ENCODE measurements around the gene PELI2. TPM values are rescaled to one million over a fixed set of nuclear protein-coding genes. Genes with fewer than 3 reads are reported as not detected.

PELI2 gene
- total RNA-seq, 1 donor from 2014 or later = 27.2 TPM

DNA sequence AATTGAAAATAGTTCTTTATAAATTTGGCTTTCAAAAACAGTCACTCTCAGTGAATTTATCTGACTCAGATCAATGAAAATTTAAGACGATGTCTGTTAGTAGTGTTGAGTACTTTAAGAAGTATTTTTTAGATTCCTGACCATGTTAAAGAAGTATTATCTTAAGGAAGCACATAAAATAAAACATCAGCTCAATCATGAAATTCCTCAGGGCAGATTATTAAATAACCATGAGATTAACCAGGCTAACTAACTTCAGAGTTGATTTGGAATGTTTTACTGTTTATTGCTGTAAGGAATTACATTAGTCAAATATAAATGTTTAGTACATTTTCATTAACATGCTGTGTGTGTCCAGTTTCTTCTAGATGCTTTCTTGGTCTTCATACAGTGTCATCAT lies 160.2 kb downstream of the PELI2 start:
- H3K4me3 Mint-ChIP-seq = no peak overlapping the region
- H3K27me3 Mint-ChIP-seq (ENCODE audit: insufficient read depth, low read depth) = peaks cover 2% of the 10 kb centered on the region
- Histone ChIP-seq H2AFZ (replicated peaks) (no peak overlapping the region), H3K9ac (no peak overlapping the region), H3K4me2 (no peak overlapping the region), H3K27ac (no peak overlapping the region), H3K4me3 (no peak overlapping the region), H3K36me3 (no peaks in the 10 kb centered on the region), H3K27me3 (no peaks in the 10 kb centered on the region), H3K4me1 (no peaks in the 10 kb centered on the region), H3K9me3 (ENCODE audit: low read depth) (no peaks in the 10 kb centered on the region), H3K79me2 (ENCODE audit: low read depth) (no peaks in the 10 kb centered on the region), H4K20me1 (ENCODE audit: low read depth) (no peaks in the 10 kb centered on the region), H3F3A (ENCODE audit: low read depth) (no peaks in the 10 kb centered on the region)
- no peak overlapping the region for H3K27ac Mint-ChIP-seq
- TF ChIP-seq EZH2phosphoT487 (IDR thresholded peaks at IDR 0.05) (no peak), CTCF (IDR thresholded peaks at IDR 0.05) (no peak), EZH2 (IDR thresholded peaks at IDR 0.05) (no peak)
- no peaks in the 10 kb centered on the region for H3K4me1 Mint-ChIP-seq
- no peak for DNase-seq (ENCODE audit: low spot score)
- peaks cover 7% of the 10 kb centered on the region for H3K9me3 Mint-ChIP-seq
- H3K36me3 Mint-ChIP-seq = peaks cover 7% of the 10 kb centered on the region

GRCh38 chr14:56280843-56281242 lies 162.6 kb downstream of the PELI2 start:
- H3K36me3 Mint-ChIP-seq = peaks cover 7% of the 10 kb centered on the region
- TF ChIP-seq EZH2 (IDR thresholded peaks at IDR 0.05) = no peak
- TF ChIP-seq CTCF (IDR thresholded peaks at IDR 0.05) = no peak
- TF ChIP-seq EZH2phosphoT487 (IDR thresholded peaks at IDR 0.05) = no peak
- H3K27me3 Mint-ChIP-seq (ENCODE audit: insufficient read depth, low read depth) = peaks cover 2% of the 10 kb centered on the region
- Histone ChIP-seq H3K9me3 (ENCODE audit: low read depth) (no peaks in the 10 kb centered on the region), H3K4me1 (no peaks in the 10 kb centered on the region), H3K79me2 (ENCODE audit: low read depth) (no peaks in the 10 kb centered on the region), H3K27ac (no peak overlapping the region), H3K4me3 (no peak overlapping the region), H3K27me3 (no peaks in the 10 kb centered on the region), H4K20me1 (ENCODE audit: low read depth) (no peaks in the 10 kb centered on the region), H2AFZ (replicated peaks) (no peak overlapping the region), H3K4me2 (no peak overlapping the region), H3F3A (ENCODE audit: low read depth) (no peaks in the 10 kb centered on the region), H3K9ac (no peak overlapping the region), H3K36me3 (no peaks in the 10 kb centered on the region)
- H3K27ac Mint-ChIP-seq = no peak overlapping the region
- H3K9me3 Mint-ChIP-seq = peaks cover 5% of the 10 kb centered on the region
- DNase-seq (ENCODE audit: low spot score) = no peak
- H3K4me1 Mint-ChIP-seq = no peaks in the 10 kb centered on the region
- H3K4me3 Mint-ChIP-seq = no peak overlapping the region

DNA sequence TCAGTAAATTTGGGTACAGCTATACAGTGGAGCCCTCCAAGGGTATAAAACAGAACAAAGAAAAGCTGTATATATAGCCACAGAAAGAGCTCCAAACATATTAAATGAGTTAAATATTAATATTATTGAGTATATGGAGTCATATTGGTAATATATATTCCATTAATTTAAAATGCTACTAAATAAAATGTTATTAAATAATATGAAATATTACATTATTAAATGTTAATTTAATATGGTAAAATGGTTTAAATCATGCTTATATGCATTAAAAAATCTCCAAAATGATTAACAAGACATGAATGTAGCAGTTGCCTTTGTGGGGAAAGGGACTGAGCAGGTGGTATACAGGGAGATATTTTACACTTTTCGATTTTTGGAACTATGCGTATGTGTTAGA lies 164.0 kb downstream of the PELI2 start:
- H4K20me1 ChIP-seq (ENCODE audit: low read depth) = no peaks in the 10 kb centered on the region
- H3K4me2 ChIP-seq = no peak overlapping the region
- no peaks in the 10 kb centered on the region for H3F3A ChIP-seq (ENCODE audit: low read depth)
- no peak overlapping the region for H3K9ac ChIP-seq
- Mint-ChIP-seq H3K36me3 (peaks cover 3% of the 10 kb centered on the region), H3K27ac (no peak overlapping the region), H3K9me3 (no peaks in the 10 kb centered on the region), H3K4me1 (no peaks in the 10 kb centered on the region), H3K27me3 (ENCODE audit: insufficient read depth, low read depth) (no peaks in the 10 kb centered on the region), H3K4me3 (no peak overlapping the region)
- no peaks in the 10 kb centered on the region for H3K27me3 ChIP-seq
- no peak for DNase-seq (ENCODE audit: low spot score)
- no peak overlapping the region for H3K27ac ChIP-seq
- H3K36me3 ChIP-seq = no peaks in the 10 kb centered on the region
- H3K4me1 ChIP-seq = no peaks in the 10 kb centered on the region
- no peaks in the 10 kb centered on the region for H3K9me3 ChIP-seq (ENCODE audit: low read depth)
- H3K79me2 ChIP-seq (ENCODE audit: low read depth) = no peaks in the 10 kb centered on the region
- no peak overlapping the region for H3K4me3 ChIP-seq
- no peak overlapping the region for H2AFZ ChIP-seq (replicated peaks)
- TF ChIP-seq EZH2 (IDR thresholded peaks at IDR 0.05) (no peak), EZH2phosphoT487 (IDR thresholded peaks at IDR 0.05) (no peak), CTCF (IDR thresholded peaks at IDR 0.05) (no peak)

All from neural progenitor cell (in vitro differentiated cells).